ENCODE results near the gene GLYAT. TPM values are rescaled to one million over a fixed set of nuclear protein-coding genes. Genes with fewer than 3 reads are reported as not detected.
"Not testable (repeated sequence)": the region's sequence is repeated elsewhere in the genome, so short reads cannot be mapped to it uniquely, and the experiment has no call there.

GLYAT gene
- polyA plus RNA-seq, 3 donors: 157 to 174 (median 172) TPM

DNA sequence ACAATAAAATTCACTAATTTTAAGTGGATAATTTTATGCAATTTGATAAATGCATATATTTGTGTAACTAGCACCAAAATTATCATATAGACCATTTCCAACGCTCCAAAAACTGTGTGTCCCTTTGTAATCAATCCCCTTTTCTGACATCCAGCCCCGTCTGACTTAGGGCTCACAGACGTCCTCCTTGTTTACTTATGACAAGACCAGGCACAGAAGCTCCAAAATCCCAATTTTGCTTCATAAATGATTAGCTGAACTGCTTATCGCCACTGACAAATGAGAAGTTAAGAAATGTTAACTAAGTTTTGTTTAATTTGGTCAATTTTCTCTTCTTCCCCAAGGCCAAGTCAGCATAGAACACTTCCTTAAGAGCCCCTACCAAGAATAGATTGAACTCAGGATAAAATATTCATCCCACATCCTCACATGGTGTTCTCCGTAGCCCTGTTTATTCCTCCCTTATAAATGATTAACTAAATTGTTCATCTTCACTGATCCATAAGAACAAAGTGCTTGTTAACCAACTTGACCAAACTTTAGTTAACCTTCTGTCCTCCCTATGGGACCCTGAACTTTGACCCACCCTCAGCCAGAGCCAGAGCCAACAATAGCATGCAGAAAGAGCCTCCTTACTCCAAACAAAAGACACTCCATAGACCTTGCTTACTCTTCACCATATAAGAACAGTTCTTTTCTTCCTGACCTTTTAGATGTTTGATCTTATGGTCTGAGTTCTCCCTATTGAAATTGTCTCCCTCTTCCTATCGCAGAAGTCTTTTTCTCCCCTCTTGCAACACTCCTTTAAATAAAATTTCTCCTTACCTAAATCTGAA, 30.8 kb upstream of the GLYAT start:
- DNase-seq: peak; percentile 16

DNA sequence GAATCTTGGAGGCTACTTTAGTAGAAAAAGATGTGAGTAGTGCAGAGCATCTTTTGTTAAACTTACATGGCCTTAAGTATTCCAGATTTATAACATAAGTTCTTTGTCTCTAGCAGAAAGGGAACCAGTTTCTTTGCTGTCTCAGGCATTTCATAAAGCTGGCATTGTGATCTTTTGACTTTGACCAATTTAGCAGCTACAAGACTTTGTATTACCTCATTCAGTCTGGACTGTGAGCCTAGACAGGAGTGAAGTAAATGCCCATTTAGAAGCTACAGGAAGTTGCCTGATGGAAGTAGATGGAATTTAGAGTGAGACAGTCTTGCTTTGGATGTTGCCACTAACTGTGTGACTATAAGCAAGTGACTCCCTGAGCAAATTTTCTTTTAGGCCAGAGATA, 25.7 kb upstream of the GLYAT start:
- DNase-seq: no peak

DNA sequence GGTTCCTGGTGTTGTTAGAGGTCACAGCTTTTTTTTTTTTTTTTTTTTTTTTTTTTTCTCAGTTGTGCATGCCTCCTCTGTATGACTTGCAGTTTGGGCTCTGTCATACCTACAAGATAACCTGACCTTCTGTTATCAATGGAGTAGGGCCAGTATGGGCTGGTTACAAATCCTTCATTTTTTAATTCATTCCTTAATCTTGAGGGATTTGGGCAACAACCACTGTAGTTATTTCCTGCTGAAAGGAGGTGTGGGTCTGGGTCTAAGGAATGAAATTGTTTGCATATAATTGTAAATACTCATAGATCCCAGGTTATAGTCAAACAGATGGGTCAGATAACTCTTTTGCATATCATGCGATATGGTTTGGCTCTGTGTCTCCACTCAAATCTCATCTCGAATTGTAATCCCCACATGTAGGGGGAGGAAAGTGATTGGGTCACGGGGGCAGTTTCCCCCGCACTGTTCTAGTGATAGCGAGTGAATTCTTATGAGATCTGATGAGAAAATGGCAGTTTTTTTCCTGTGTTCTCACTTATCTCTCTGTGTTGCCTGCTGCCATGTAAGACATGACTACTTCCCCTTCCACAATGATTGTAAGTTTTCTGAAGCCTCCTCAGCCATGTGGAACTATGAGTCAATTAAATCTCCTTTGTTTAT, 14.1 kb upstream of the GLYAT start:
- no peak for DNase-seq

GRCh38 chr11:58744988-58745704, 13.4 kb upstream of the GLYAT start:
- no peak for DNase-seq

DNA sequence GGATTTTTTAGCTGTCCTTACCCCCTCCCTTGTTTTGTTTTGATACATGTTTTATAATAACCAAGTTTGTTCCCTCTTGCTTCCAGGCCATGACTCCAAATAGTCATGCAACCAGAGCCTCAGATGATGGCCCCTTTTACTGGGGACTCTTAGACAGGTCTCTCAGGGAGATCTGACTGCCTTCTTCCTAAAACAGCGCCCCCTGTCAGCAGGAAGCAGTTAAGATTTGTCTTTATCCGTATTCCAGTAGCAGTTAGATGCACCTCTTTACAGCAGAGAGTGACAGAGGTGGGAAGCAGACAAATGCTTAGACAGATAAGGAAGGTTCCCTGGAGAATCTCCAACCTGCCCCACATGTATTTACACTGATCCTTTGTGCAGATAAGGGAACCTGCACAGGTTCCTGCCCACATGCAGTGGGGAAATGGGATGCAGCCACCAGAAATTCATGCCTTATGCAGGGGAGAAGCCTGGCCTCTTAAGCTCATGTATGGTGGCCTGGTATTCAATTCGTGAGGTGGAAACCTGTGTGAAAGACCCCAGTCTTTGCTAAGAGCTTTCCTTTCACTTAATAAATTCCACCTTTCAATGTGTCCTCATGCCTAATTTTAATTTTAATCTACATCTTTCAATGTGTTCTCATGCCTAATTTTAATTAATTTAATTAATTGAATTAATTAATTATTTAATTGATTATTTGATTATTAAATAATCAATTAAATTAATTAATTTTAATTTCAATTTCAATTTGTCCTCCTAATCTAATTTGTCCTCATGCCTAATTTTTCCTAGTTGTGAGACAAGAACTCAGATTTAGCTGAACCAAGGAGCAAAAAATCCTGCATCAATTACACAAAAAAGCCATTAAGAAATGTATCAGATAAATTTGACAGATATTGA, 11.5 kb upstream of the GLYAT start:
- DNase-seq: no peak

GRCh38 chr11:58742140-58742539, 10.4 kb upstream of the GLYAT start:
- no peak for DNase-seq

GRCh38 chr11:58741127-58741526, 9.4 kb upstream of the GLYAT start:
- DNase-seq: no peak

DNA sequence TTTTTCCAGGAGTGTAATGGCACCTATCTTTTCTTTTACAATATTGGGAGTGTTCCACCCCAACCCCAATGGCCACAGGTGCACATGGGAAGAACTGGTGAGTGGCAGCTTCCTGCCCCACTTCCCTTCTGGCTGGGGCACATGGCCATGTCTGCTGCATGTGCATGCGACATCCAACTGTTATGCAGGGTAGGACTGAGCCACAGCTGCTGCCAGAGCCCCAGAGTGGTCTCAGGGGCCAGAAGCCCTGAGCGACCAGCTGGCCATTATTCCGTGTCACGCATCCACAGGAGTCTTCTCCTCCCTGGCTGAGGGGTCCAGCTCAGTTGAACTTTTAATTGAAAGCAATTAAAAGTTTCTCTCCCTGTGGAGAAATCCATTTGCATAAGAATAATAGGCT, 8.7 kb upstream of the GLYAT start:
- no peak for DNase-seq

GRCh38 chr11:58739725-58740430, 8.1 kb upstream of the GLYAT start:
- no peak for DNase-seq

GRCh38 chr11:58734681-58735490, 3.1 kb upstream of the GLYAT start:
- DNase-seq: no peak

GRCh38 chr11:58730507-58731089, 1.1 kb downstream of the GLYAT start:
- no peak for DNase-seq

- DNase-seq: no peak
Measured at GRCh38 chr11:58727415-58727797, 4.3 kb downstream of the GLYAT start.

GRCh38 chr11:58726737-58727414, 4.9 kb downstream of the GLYAT start:
- no peak for DNase-seq

GRCh38 chr11:58719406-58720117, 12.2 kb downstream of the GLYAT start:
- DNase-seq: no peak

DNA sequence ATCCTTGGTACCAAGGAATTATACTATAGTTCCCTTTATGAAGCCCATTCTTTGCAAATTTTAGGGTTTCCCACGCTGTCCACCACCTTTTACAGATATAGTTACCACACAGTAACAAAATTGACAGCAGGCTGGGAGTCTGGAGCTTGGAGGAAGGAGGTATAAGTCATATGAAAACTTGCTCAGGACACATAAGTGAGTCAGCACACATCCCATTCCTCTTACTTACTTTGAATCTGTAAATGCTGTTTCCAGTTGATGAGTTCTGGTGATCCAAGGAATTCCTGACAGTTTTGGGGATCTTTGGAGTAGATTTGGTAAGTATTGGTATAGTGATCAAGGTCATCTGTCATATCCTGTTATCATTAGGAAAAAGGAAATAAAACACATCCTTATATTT, 19.2 kb downstream of the GLYAT start:
- DNase-seq: no peak

DNA sequence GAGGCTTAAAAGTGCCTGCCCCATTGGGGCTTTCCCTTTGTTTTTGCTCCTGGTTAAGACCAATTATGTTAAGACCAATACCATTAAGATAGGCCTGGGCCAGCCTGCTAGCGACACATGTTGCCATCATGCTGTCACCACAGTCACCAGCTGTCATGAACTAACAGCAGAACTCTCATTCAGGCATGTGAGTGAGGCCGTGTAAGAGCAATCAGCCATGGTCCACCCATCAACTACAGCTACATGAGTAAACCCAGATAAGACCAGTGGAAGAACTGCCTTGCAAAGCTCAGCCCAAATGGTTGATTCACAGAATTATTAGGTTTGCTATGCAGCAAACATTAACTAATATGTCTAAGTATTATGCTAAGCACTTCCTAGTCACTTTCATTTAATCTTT, 19.9 kb downstream of the GLYAT start:
- no peak for DNase-seq

GRCh38 chr11:58707767-58708166, 24.0 kb downstream of the GLYAT start:
- no peak for DNase-seq

- not testable (repeated sequence) for DNase-seq
Measured at GRCh38 chr11:58696825-58697224, 34.9 kb downstream of the GLYAT start.

DNA sequence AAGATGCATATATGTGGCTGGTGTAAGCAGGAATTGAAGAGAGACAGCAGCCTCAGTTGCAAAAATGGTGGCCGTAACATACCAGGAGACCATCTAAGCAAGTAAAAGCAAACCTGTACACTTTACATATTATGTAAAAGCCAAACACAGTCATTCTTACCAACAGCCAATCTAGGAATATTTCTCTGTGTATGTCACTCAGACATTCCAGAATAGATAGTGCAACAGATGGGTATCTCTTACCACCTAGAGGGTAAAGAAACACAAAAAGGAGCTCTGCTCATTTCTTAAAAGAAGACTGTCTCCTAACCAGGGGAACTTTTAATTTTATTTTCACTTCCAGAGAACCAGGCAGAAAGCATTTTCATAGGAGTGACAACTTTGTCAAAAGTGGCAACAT, 38.7 kb downstream of the GLYAT start:
- DNase-seq: no peak
